Measurements from ENCODE around the gene TMEM63B. TPM values are rescaled to one million over a fixed set of nuclear protein-coding genes. Genes with fewer than 3 reads are reported as not detected.
A peak's percentile ranks its signal among the peaks of the same experiment; 100 is the strongest.

Gene TMEM63B
- total and polyA plus RNA-seq, 2 of the 8 experiments (the other 6 are each of a cell fraction or from before 2014, with no cell fraction given): 61.1 to 96.8 TPM

DNA sequence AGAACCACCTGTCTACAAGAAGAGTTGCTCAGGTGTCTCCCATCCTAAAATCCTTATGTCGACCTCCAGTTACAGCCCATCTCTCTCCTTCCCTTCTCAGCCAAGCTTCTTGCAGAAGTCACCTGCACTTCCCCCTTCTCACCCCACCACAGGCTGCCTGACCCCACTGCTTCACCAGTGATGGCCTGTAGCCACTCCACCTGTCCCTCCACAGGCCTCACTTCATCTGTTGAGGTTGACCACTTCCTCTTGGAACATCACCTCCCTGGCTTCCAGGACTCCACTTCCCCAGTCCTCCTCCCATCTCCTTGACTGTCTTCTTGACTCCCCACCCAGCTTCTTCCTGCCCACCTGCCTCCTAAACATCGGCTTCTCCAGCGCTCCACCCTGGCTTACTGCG lies 25.5 kb upstream of the TMEM63B start:
- no peak overlapping the region for H3K14ac ChIP-seq (ENCODE audit: insufficient read length)
- H2BK15ac ChIP-seq (ENCODE audit: low read length): no peak overlapping the region
- POLR2A ChIA-PET (ENCODE audit: partially characterized antibody): interaction anchor here (0.8 to 2.7 kb wide), 4 partner anchors 16 to 153 kb away, joined by 3 to 6 read pairs (median 4); partner anchors contain the start of gene HSP90AB1
- H3K4me2 ChIP-seq (ENCODE audit: insufficient read depth in 1 of 2, low read depth in 2 of 2, low read length in 2 of 2): no peak overlapping the region
- H3K27ac ChIP-seq (ENCODE audit: low read depth, low read length): no peak overlapping the region; the same call in 1 of the 2 replicates
- no peak overlapping the region for H2BK20ac ChIP-seq (ENCODE audit: low read length)
- no peak overlapping the region for H2AFZ ChIP-seq (ENCODE audit: low read length)
- H3K4me1 ChIP-seq (replicated peaks in 1 of 4; ENCODE audit: control insufficient read depth in 3 of 4, insufficient read depth in 4 of 4, low read length in 3 of 4): peaks cover 0 to 9% (median 0%) of the 10 kb centered on the region in 4 experiments; a peak in 2 of 7 replicates
- no peak overlapping the region for H2BK120ac ChIP-seq (replicated peaks; ENCODE audit: low read depth, low read length)
- peaks cover 9% of the 10 kb centered on the region for H3K79me1 ChIP-seq (ENCODE audit: low read depth, low read length)
- no peak overlapping the region for H3K4me3 ChIP-seq (ENCODE audit: extremely low read depth in 1 of 4, insufficient read depth in 2 of 4, low read depth in 3 of 4, low read length in 4 of 4)
- H3K56ac ChIP-seq (replicated peaks; ENCODE audit: insufficient read length, low read depth, low read length): no peak overlapping the region
- no peak overlapping the region for H3K23ac ChIP-seq (ENCODE audit: insufficient read length)
- H3K36me3 ChIP-seq (ENCODE audit: control insufficient read depth in 2 of 4, insufficient read depth in 4 of 4, low read length in 3 of 4): peaks cover 3 to 38% (median 9%) of the 10 kb centered on the region in 4 experiments; a peak in 6 of 8 replicates
- FAIRE-seq (no peak), DNase-seq (ENCODE audit: low read depth in 1 of 2, low spot score in 2 of 2) (no peak)
- peaks cover 9 to 21% of the 10 kb centered on the region in 2 experiments for H4K20me1 ChIP-seq (replicated peaks in 1 of 2; ENCODE audit: control insufficient read depth in 1 of 2, insufficient read depth in 2 of 2, low read length in 2 of 2)
- CTCF ChIA-PET (ENCODE audit: partially characterized antibody): interaction anchor here (1.3 to 10.8 kb wide), 6 partner anchors 12 to 126 kb away, joined by 6 to 255 read pairs (median 20); no protein-coding TSS in a partner anchor
- H3K4ac ChIP-seq (replicated peaks; ENCODE audit: insufficient read length, low read depth, low read length): no peak overlapping the region
- H3K79me2 ChIP-seq (ENCODE audit: control insufficient read depth in 1 of 2, insufficient read depth in 2 of 2, low read length in 2 of 2): no peaks in the 10 kb centered on the region; a peak in 1 of 4 replicates
- no peak overlapping the region for H3K9ac ChIP-seq (replicated peaks in 1 of 4; ENCODE audit: extremely low read depth in 1 of 4, low read depth in 3 of 4, low read length in 3 of 4)
- H3K27me3 ChIP-seq (replicated peaks in 1 of 4; ENCODE audit: control insufficient read depth in 3 of 4, extremely low read depth in 1 of 4, insufficient read depth in 3 of 4, low read length in 3 of 4): no peaks in the 10 kb centered on the region
- H2AK5ac ChIP-seq (ENCODE audit: low read depth, low read length): no peak overlapping the region
- 0 out of 2 replicates have a peak overlapping the region, but pooled peaks have one; percentile 18 for H4K8ac ChIP-seq (ENCODE audit: extremely low read depth, insufficient read depth, low read length)
- H2BK5ac ChIP-seq (ENCODE audit: low read depth, low read length): no peak overlapping the region
- no peaks in the 10 kb centered on the region for H3K23me2 ChIP-seq (ENCODE audit: low read depth, low read length)
- 91% methylated on average over 4 of the region's 4 CpGs; no CpG with 5 or more reads in 1 of the 2 experiments for WGBS, 2 experiments (ENCODE audit: extremely low coverage in 1 of 2, insufficient coverage in 1 of 2, insufficient read length in 1 of 2, insufficient replicate concordance in 2 of 2, low coverage in 1 of 2, low lambda C conversion rate in 2 of 2, missing lambda C conversion rate in 1 of 2)
- H2BK12ac ChIP-seq (ENCODE audit: low read depth, low read length): no peak overlapping the region
- H4K91ac ChIP-seq (replicated peaks; ENCODE audit: insufficient read length, low read length): no peak overlapping the region
- H3K9me3 ChIP-seq (ENCODE audit: insufficient read depth in 2 of 2, low read depth in 1 of 2, low read length in 1 of 2): no peaks in the 10 kb centered on the region
- no peak overlapping the region for H3K18ac ChIP-seq (ENCODE audit: extremely low read depth, low read length)
- H4K5ac ChIP-seq (ENCODE audit: insufficient read length, low read depth, low read length): no peak overlapping the region
- TF ChIP-seq ZNF274 (IDR thresholded peaks at IDR 0.05; ENCODE audit: borderline replicate concordance, extremely low read depth, low read length): no peak
- no peak for TF ChIP-seq HDAC2 (IDR thresholded peaks at IDR 0.05; ENCODE audit: borderline replicate concordance in 1 of 2, low read depth in 2 of 2, low read length in 2 of 2)
- TF ChIP-seq FOSL1 (IDR thresholded peaks at IDR 0.05; ENCODE audit: insufficient read depth, low read depth, low read length): no peak
- no peak for TF ChIP-seq EP300 (IDR thresholded peaks at IDR 0.05; ENCODE audit: borderline replicate concordance in 1 of 2, low read depth in 2 of 2, low read length in 2 of 2)
- no peak for TF ChIP-seq TAF1 (IDR thresholded peaks at IDR 0.05; ENCODE audit: low read depth, low read length)
- no peak for TF ChIP-seq TCF12 (IDR thresholded peaks at IDR 0.05; ENCODE audit: low read depth, low read length)

Data from H1 (cell line).